Fibroblast of lung (primary cell): ENCODE measurements around the gene PARK7. TPM values are rescaled to one million over a fixed set of nuclear protein-coding genes. Genes with fewer than 3 reads are reported as not detected.

ENCODE experiments used
- DNase-seq, 2 donors: peaks; one replicate each; pipeline versions ENCODE4 v3.0.0 to v3.0.0-alpha.2; 2010; ENCODE audit warnings: low read depth in 2 of 2
- H2AFZ ChIP-seq: 2 replicates; pipeline ENCODE4 v1.5.1; 2012; ENCODE audit warnings: low read length, control low read depth, inconsistent platforms
- H3K27ac ChIP-seq: 2 replicates; pipeline ENCODE4 v1.5.1; 2011; ENCODE audit warnings: low read length, control low read depth; ENCODE audit not compliant: insufficient read depth
- H3K27me3 ChIP-seq: 2 replicates; pipeline ENCODE4 v1.5.1; 2011; ENCODE audit warnings: mild to moderate bottlenecking, low read length; ENCODE audit not compliant: control insufficient read depth, insufficient read depth
- H3K36me3 ChIP-seq: 2 replicates; pipeline ENCODE4 v1.5.1; 2011; ENCODE audit warnings: low read length; ENCODE audit not compliant: control insufficient read depth, insufficient read depth
- H3K4me1 ChIP-seq: 2 replicates; pipeline ENCODE4 v1.5.1; 2011; ENCODE audit warnings: low read length; ENCODE audit not compliant: control insufficient read depth, insufficient read depth; ENCODE audit errors: extremely low read depth
- H3K4me2 ChIP-seq: 2 replicates; pipeline ENCODE4 v1.5.1; 2011; ENCODE audit warnings: low read length, control low read depth; ENCODE audit not compliant: insufficient read depth; ENCODE audit errors: extremely low read depth
- H3K4me3 ChIP-seq, 4 experiments: fragments of 200-600 bp in 1 of 4; sonication (generic) in 1 of 4; replicated peaks in 1 of 4; 2 replicates each; pipeline ENCODE4 v1.5.1; 2011 to 2016; ENCODE audit warnings: low read length in 4 of 4, low read depth in 3 of 4, mild to moderate bottlenecking in 3 of 4, control low read depth in 2 of 4, inconsistent platforms in 1 of 4, mixed read lengths in 1 of 4; ENCODE audit not compliant: insufficient read depth in 1 of 4; ENCODE audit errors: control extremely low read depth in 1 of 4
- H3K79me2 ChIP-seq: 2 replicates; pipeline ENCODE4 v1.5.1; 2012; ENCODE audit warnings: mild to moderate bottlenecking, low read length, inconsistent platforms; ENCODE audit not compliant: control insufficient read depth, insufficient read depth
- H3K9ac ChIP-seq: 2 replicates; pipeline ENCODE4 v1.5.1; 2011; ENCODE audit warnings: mild to moderate bottlenecking, low read length, control low read depth; ENCODE audit not compliant: insufficient read depth
- H3K9me3 ChIP-seq: 2 replicates; pipeline ENCODE4 v1.5.1; 2012; ENCODE audit warnings: low read depth, low read length; ENCODE audit not compliant: control insufficient read depth, insufficient read depth
- H4K20me1 ChIP-seq: 2 replicates; pipeline ENCODE4 v1.5.1; 2011; ENCODE audit warnings: low read length; ENCODE audit not compliant: control insufficient read depth, insufficient read depth; ENCODE audit errors: extremely low read depth
- CTCF ChIP-seq, 2 donors: IDR thresholded peaks in 1 of 2; conservative IDR thresholded peaks in 1 of 2; 1 replicate in 1 of 2; 2 replicates in 1 of 2; pipeline ENCODE4 v1.5.1; 2011 to 2012; ENCODE audit warnings: low read length in 2 of 2, control low read depth in 1 of 2, inconsistent platforms in 1 of 2, low read depth in 1 of 2, mild to moderate bottlenecking in 1 of 2
- EZH2 ChIP-seq: IDR thresholded peaks from 2 replicates; pipeline ENCODE4 v1.5.1; 2012; ENCODE audit warnings: low read length, control low read depth, mild to moderate bottlenecking; ENCODE audit errors: missing control alignments
- polyA plus RNA-seq, 2 donors: library from polyadenylated mRNA; depleted of rRNA in 1 of 2; stranded (reverse) in 1 of 2; unstranded in 1 of 2; fragments of >200 nt; gene quantifications; 2 replicates each; pipeline ENCODE4 v1.2.1, GENCODE V29; 2011 to 2012; ENCODE audit warnings: missing spikeins in 1 of 2
- total RNA-seq: library from RNA; depleted of rRNA; stranded (reverse); fragments of >200 nt; gene quantifications from 2 replicates; pipeline ENCODE4 v1.2.1, GENCODE V29; 2014

Gene PARK7
- total and polyA plus RNA-seq, 2 donors (not counting 1 experiment from before 2014, with no cell fraction given): 264 to 513 TPM

- TF ChIP-seq CTCF (conservative IDR thresholded peaks at IDR 0.05 in 1 of 2, IDR thresholded peaks at IDR 0.05 in 1 of 2; ENCODE audit: low read depth in 1 of 2, low read length in 2 of 2) (no peak), EZH2 (no peak)
- Histone ChIP-seq H3K27ac (peak overlapping the region; percentile 96), H3K36me3 (peaks cover 3% of the 10 kb centered on the region), H3K79me2 (no peaks in the 10 kb centered on the region), H3K27me3 (no peaks in the 10 kb centered on the region), H3K9ac (peak overlapping the region; percentile 57), H3K9me3 (no peaks in the 10 kb centered on the region), H3K4me2 (peak overlapping the region; percentile 72), H3K4me3 (peak overlapping the region in 3 of 4 experiments; percentile 13 to 26 (median 21)), H2AFZ (peak overlapping the region; percentile 43), H4K20me1 (no peaks in the 10 kb centered on the region), H3K4me1 (peaks cover 31% of the 10 kb centered on the region)
- peak; percentile 95 to 99 for DNase-seq
Observed at GRCh38 chr1:8004803-8005573, 43.5 kb downstream of the PARK7 start.

- Histone ChIP-seq H3K9me3 (no peaks in the 10 kb centered on the region), H3K79me2 (no peaks in the 10 kb centered on the region), H3K9ac (no peak overlapping the region), H3K27ac (peak overlapping the region; percentile 96), H2AFZ (no peak overlapping the region), H4K20me1 (no peaks in the 10 kb centered on the region), H3K4me2 (no peak overlapping the region), H3K36me3 (peaks cover 5% of the 10 kb centered on the region), H3K27me3 (no peaks in the 10 kb centered on the region), H3K4me3 (no peak overlapping the region), H3K4me1 (peaks cover 33% of the 10 kb centered on the region)
- peak; percentile 30 to 45 for DNase-seq
- TF ChIP-seq CTCF (conservative IDR thresholded peaks at IDR 0.05 in 1 of 2, IDR thresholded peaks at IDR 0.05 in 1 of 2; ENCODE audit: low read depth in 1 of 2, low read length in 2 of 2) (no peak), EZH2 (no peak)
Observed at GRCh38 chr1:8006037-8006963, 44.8 kb downstream of the PARK7 start.
